ENCODE measurements around the gene SLC6A8.

SLC6A8 gene

DNA sequence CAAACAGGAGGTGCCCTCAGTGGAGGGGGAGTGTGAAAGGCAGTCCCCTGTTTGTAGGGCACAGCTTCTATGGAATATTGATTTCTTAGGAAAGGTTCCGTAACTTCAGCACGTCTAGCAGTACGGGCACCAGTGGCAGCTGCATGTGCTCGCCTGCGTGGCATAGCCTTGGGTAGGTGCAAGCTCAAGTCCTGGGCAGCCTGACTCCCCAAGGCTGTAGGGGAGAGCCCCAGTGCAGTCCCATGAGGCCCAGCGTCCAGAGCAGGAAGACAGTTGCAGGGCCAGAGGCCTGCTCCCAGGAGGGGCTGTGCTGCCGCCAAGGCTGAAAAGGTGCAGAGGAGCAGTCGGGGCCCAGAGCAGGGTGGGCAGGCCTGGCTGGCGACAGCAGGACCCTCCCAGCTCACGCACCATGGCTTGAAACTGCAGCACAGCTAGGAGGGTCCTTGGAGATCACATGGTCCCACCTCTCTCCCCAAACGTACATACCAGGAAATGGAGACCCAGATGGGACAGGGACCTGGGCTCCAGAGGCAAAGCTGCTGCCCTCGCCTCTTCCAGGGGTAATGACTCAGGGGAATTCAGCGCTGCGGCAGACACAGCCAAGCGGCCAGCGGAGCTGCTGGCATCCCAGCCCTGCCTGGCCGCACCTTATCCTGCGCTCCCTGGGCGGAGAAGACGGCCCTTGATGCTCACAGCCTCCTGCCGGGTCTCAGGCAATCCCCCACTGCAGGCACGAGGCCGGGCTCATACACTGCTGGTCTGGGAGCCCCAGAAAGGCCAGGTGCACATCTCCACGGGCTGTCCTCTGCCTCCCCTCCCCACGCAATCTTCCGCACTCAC is 46.8 kb upstream of the SLC6A8 start:
- no peak for TF ChIP-seq TAF1 (IDR thresholded peaks at IDR 0.05; ENCODE audit: low read depth)
- TF ChIP-seq, protein P1, sequence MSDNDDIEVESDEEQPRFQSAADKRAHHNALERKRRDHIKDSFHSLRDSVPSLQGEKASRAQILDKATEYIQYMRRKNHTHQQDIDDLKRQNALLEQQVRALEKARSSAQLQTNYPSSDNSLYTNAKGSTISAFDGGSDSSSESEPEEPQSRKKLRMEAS (IDR thresholded peaks at IDR 0.05) = no peak
- TF ChIP-seq ZBTB7A (IDR thresholded peaks at IDR 0.05; ENCODE audit: low read depth) = no peak
- TF ChIP-seq RAD21 (IDR thresholded peaks at IDR 0.05; ENCODE audit: low read depth) = no peak
- TF ChIP-seq NFIC (IDR thresholded peaks at IDR 0.05) = no peak
- TF ChIP-seq, protein P2, sequence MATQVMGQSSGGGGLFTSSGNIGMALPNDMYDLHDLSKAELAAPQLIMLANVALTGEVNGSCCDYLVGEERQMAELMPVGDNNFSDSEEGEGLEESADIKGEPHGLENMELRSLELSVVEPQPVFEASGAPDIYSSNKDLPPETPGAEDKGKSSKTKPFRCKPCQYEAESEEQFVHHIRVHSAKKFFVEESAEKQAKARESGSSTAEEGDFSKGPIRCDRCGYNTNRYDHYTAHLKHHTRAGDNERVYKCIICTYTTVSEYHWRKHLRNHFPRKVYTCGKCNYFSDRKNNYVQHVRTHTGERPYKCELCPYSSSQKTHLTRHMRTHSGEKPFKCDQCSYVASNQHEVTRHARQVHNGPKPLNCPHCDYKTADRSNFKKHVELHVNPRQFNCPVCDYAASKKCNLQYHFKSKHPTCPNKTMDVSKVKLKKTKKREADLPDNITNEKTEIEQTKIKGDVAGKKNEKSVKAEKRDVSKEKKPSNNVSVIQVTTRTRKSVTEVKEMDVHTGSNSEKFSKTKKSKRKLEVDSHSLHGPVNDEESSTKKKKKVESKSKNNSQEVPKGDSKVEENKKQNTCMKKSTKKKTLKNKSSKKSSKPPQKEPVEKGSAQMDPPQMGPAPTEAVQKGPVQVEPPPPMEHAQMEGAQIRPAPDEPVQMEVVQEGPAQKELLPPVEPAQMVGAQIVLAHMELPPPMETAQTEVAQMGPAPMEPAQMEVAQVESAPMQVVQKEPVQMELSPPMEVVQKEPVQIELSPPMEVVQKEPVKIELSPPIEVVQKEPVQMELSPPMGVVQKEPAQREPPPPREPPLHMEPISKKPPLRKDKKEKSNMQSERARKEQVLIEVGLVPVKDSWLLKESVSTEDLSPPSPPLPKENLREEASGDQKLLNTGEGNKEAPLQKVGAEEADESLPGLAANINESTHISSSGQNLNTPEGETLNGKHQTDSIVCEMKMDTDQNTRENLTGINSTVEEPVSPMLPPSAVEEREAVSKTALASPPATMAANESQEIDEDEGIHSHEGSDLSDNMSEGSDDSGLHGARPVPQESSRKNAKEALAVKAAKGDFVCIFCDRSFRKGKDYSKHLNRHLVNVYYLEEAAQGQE (IDR thresholded peaks at IDR 0.05; ENCODE audit: low read depth) = no peak
- TF ChIP-seq FOXM1 (IDR thresholded peaks at IDR 0.05; ENCODE audit: borderline replicate concordance, low read depth) = no peak
- TF ChIP-seq TEAD4 (IDR thresholded peaks at IDR 0.05) = no peak
- TF ChIP-seq, protein P3, sequence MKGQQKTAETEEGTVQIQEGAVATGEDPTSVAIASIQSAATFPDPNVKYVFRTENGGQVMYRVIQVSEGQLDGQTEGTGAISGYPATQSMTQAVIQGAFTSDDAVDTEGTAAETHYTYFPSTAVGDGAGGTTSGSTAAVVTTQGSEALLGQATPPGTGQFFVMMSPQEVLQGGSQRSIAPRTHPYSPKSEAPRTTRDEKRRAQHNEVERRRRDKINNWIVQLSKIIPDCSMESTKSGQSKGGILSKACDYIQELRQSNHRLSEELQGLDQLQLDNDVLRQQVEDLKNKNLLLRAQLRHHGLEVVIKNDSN (IDR thresholded peaks at IDR 0.05) = no peak
- no peak for TF ChIP-seq EGR1 (IDR thresholded peaks at IDR 0.05)
- TF ChIP-seq EP300 (IDR thresholded peaks at IDR 0.05; ENCODE audit: borderline replicate concordance) = no peak
- TF ChIP-seq TCF12 (IDR thresholded peaks at IDR 0.05; ENCODE audit: low read depth) = no peak
- TF ChIP-seq CEBPB (IDR thresholded peaks at IDR 0.05) = no peak
- no peak for TF ChIP-seq YY1 (IDR thresholded peaks at IDR 0.05; ENCODE audit: low read depth)
- TF ChIP-seq CREB1 (IDR thresholded peaks at IDR 0.05; ENCODE audit: low read depth) = no peak

DNA sequence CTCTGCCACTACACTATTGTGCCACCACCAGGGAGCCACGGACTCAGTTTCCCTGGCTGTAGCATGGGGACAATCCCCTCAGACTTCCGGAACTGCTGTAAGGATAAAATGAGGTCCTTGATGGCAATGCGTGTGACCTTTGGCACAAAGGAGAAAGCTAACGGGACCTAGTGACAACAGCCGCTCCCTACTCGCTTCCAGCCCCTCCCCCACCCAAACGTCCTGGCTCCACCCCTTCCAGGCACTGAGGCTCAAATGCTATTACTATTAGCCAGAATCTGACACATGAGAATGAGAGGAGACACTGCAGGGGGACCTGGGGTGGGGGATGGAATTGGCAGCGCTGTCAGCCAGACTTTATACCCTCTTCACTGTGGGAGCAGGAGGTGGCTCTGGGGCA is 46.1 kb upstream of the SLC6A8 start:
- no peak for TF ChIP-seq TAF1 (IDR thresholded peaks at IDR 0.05; ENCODE audit: low read depth)
- no peak for TF ChIP-seq EGR1 (IDR thresholded peaks at IDR 0.05)
- TF ChIP-seq, protein P3 (IDR thresholded peaks at IDR 0.05) = no peak
- TF ChIP-seq, protein P1 (IDR thresholded peaks at IDR 0.05) = no peak
- no peak for TF ChIP-seq RAD21 (IDR thresholded peaks at IDR 0.05; ENCODE audit: low read depth)
- TF ChIP-seq FOXM1 (IDR thresholded peaks at IDR 0.05; ENCODE audit: borderline replicate concordance, low read depth) = no peak
- no peak for TF ChIP-seq YY1 (IDR thresholded peaks at IDR 0.05; ENCODE audit: low read depth)
- TF ChIP-seq, protein P2 (IDR thresholded peaks at IDR 0.05; ENCODE audit: low read depth) = no peak
- no peak for TF ChIP-seq TCF12 (IDR thresholded peaks at IDR 0.05; ENCODE audit: low read depth)
- no peak for TF ChIP-seq TEAD4 (IDR thresholded peaks at IDR 0.05)

DNA sequence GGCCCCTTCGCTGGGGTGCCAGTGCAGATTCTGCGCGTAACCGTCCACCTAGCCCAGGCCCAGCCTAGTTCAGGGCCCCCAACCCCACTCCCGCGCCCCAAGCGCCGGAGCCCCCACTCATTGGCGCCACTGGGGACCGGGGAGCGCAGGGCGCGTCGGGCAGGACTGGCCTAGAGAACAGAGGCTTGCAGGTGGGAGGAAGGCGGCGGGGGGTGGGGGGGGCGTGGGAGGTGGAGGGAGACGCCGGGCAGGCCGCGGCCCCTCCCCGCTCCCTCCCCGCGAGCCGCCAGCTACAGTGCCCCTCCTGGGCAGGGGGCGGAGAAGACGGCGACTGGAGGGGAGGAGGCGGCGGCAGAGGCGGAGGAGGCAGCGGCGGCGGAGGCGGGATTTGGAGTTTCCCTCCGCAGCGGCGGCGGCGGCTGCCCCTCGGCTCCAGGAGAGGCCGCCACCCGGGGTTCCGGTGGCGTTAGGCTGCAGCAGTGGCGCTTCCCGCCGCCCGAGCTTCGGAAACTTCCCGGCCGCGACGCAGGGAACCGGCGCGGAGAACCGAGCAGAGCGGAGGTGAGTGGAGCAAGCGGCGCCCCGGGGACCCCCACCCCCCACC is 45.6 kb upstream of the SLC6A8 start:
- TF ChIP-seq FOXM1 (IDR thresholded peaks at IDR 0.05; ENCODE audit: borderline replicate concordance, low read depth) (no peak), TAF1 (IDR thresholded peaks at IDR 0.05; ENCODE audit: low read depth) (no peak), EGR1 (IDR thresholded peaks at IDR 0.05) (no peak), RAD21 (IDR thresholded peaks at IDR 0.05; ENCODE audit: low read depth) (no peak), TCF12 (IDR thresholded peaks at IDR 0.05; ENCODE audit: low read depth) (no peak), EP300 (IDR thresholded peaks at IDR 0.05; ENCODE audit: borderline replicate concordance) (no peak), NFIC (IDR thresholded peaks at IDR 0.05) (no peak), ZBTB7A (IDR thresholded peaks at IDR 0.05; ENCODE audit: low read depth) (no peak), CREB1 (IDR thresholded peaks at IDR 0.05; ENCODE audit: low read depth) (no peak), TEAD4 (IDR thresholded peaks at IDR 0.05) (no peak), CEBPB (IDR thresholded peaks at IDR 0.05) (no peak)
- TF ChIP-seq, protein P2 (IDR thresholded peaks at IDR 0.05; ENCODE audit: low read depth) = no peak
- TF ChIP-seq, protein P1 (IDR thresholded peaks at IDR 0.05) = no peak
- TF ChIP-seq, protein P3 (IDR thresholded peaks at IDR 0.05) = no peak

All from Ishikawa (cell line).